WTC11 (cell line): ENCODE data around the gene ACTC1. TPM values are rescaled to one million over a fixed set of nuclear protein-coding genes. Genes with fewer than 3 reads are reported as not detected.
"Not testable (repeated sequence)": the region's sequence is repeated elsewhere in the genome, so short reads cannot be mapped to it uniquely, and the experiment has no call there.

Experiments used
- ATAC-seq: fragments of 200-7000 bp; cut with Tn5 transposase; 2 replicates; pipeline ENCODE4 v1.10.0; 2021; ENCODE audit warnings: mild to moderate bottlenecking, moderate library complexity
- CTCF ChIA-PET: fragments of 300-600 bp; sonication (Branson Sonifier 250); formaldehyde crosslinking; loops from one replicate; lab custom pipeline; 2021; ENCODE audit warnings: antibody characterized with exemption; lab: Charles Lee
- POLR2A ChIA-PET: fragments of 350-600 bp; sonication (Branson Sonifier 250); formaldehyde crosslinking; loops from one replicate; lab custom pipeline; 2021; ENCODE audit warnings: antibody characterized with exemption; lab: Charles Lee
- DNase-seq: peaks from one replicate; pipeline ENCODE4 v3.0.0; 2021; ENCODE audit warnings: low spot score
- H3K27ac Mint-ChIP-seq: 2 replicates; pipeline ENCODE4 v1.8.0; 2021; ENCODE audit warnings: mixed read lengths
- H3K27me3 Mint-ChIP-seq: 2 replicates; pipeline ENCODE4 v1.8.0; 2021; ENCODE audit warnings: low read depth, mild to moderate bottlenecking, moderate library complexity, mixed read lengths
- H3K36me3 Mint-ChIP-seq: 2 replicates; pipeline ENCODE4 v1.8.0; 2021; ENCODE audit warnings: mixed read lengths
- H3K4me1 Mint-ChIP-seq: 2 replicates; pipeline ENCODE4 v1.8.0; 2022; ENCODE audit warnings: mixed read lengths
- H3K4me3 Mint-ChIP-seq: 2 replicates; pipeline ENCODE4 v1.8.0; 2021; ENCODE audit warnings: mild to moderate bottlenecking, moderate library complexity, mixed read lengths
- H3K9me3 Mint-ChIP-seq: 2 replicates; pipeline ENCODE4 v1.8.0; 2021; ENCODE audit warnings: mixed read lengths
- ATF1 ChIP-seq: sonication (generic); formaldehyde crosslinking; IDR thresholded peaks from 2 replicates; pipeline ENCODE4 v1.8.1; 2023; ENCODE audit warnings: mild to moderate bottlenecking, moderate library complexity, missing genetic modification reagents
- ESRRA ChIP-seq: sonication (generic); formaldehyde crosslinking; IDR thresholded peaks from 2 replicates; pipeline ENCODE4 v1.8.1; 2022; ENCODE audit warnings: mild to moderate bottlenecking, missing genetic modification reagents, borderline replicate concordance
- FOXJ3 ChIP-seq: sonication (generic); formaldehyde crosslinking; IDR thresholded peaks from 2 replicates; pipeline ENCODE4 v1.9.0; 2021; ENCODE audit warnings: missing genetic modification reagents, mild to moderate bottlenecking, borderline replicate concordance
- FOXP1 ChIP-seq: sonication (generic); formaldehyde crosslinking; IDR thresholded peaks from 2 replicates; pipeline ENCODE4 v1.8.0; 2022; ENCODE audit warnings: missing genetic modification reagents, mild to moderate bottlenecking, moderate library complexity, borderline replicate concordance
- KAT7 ChIP-seq: sonication (generic); formaldehyde crosslinking; IDR thresholded peaks from 2 replicates; pipeline ENCODE4 v1.8.1; 2023; ENCODE audit warnings: missing genetic modification reagents, mild to moderate bottlenecking, borderline replicate concordance
- NR3C1 ChIP-seq: sonication (generic); formaldehyde crosslinking; conservative IDR thresholded peaks from 2 replicates; pipeline ENCODE4 v1.8.1; 2023; ENCODE audit warnings: low read depth, mild to moderate bottlenecking, missing genetic modification reagents
- RORB ChIP-seq: fragments of 250-450 bp; sonication (Bioruptor Pico); IDR thresholded peaks from 2 replicates; pipeline ENCODE4 v1.9.0; 2021; ENCODE audit warnings: mild to moderate bottlenecking
- TEAD1 ChIP-seq: sonication (generic); formaldehyde crosslinking; IDR thresholded peaks from 2 replicates; pipeline ENCODE4 v1.8.0; 2022; ENCODE audit warnings: mild to moderate bottlenecking, missing genetic modification reagents
- ZBTB21 ChIP-seq: sonication (generic); formaldehyde crosslinking; IDR thresholded peaks from 2 replicates; pipeline ENCODE4 v1.8.1; 2023; ENCODE audit warnings: mild to moderate bottlenecking, missing genetic modification reagents, borderline replicate concordance
- ZNF219 ChIP-seq: sonication (generic); formaldehyde crosslinking; IDR thresholded peaks from 2 replicates; pipeline ENCODE4 v1.8.0; 2023; ENCODE audit warnings: missing genetic modification reagents, mild to moderate bottlenecking, borderline replicate concordance
- ZNF263 ChIP-seq: sonication (generic); formaldehyde crosslinking; IDR thresholded peaks from 2 replicates; pipeline ENCODE4 v1.8.1; 2022; ENCODE audit warnings: low read depth, mild to moderate bottlenecking, moderate library complexity, missing genetic modification reagents
- ZNF423 ChIP-seq: fragments of 250-450 bp; sonication (Bioruptor Pico); IDR thresholded peaks from 2 replicates; pipeline ENCODE4 v2.1.2; 2022; ENCODE audit warnings: mild to moderate bottlenecking, moderate library complexity
- ZNF671 ChIP-seq: fragments of 250-450 bp; sonication (Bioruptor Pico); IDR thresholded peaks from 2 replicates; pipeline ENCODE4 v1.8.0; 2021; ENCODE audit warnings: mild to moderate bottlenecking
- total RNA-seq: library from RNA; stranded (reverse); gene quantifications from 3 replicates; pipeline ENCODE4 v1.2.3, GENCODE V29; 2021
- TF ChIP-seq, protein P1 (sequence below): sonication (generic); formaldehyde crosslinking; IDR thresholded peaks from 2 replicates; pipeline ENCODE4 v1.8.0; 2022; ENCODE audit warnings: mild to moderate bottlenecking, missing genetic modification reagents
- TF ChIP-seq, protein P2 (sequence below): sonication (generic); formaldehyde crosslinking; IDR thresholded peaks from 2 replicates; pipeline ENCODE4 v1.8.0; 2023; ENCODE audit warnings: missing genetic modification reagents, mild to moderate bottlenecking, borderline replicate concordance
- TF ChIP-seq, protein P3 (sequence below): sonication (generic); formaldehyde crosslinking; IDR thresholded peaks from 2 replicates; pipeline ENCODE4 v1.8.1; 2023; ENCODE audit warnings: mild to moderate bottlenecking, missing genetic modification reagents, moderate library complexity
- TF ChIP-seq, protein P4 (sequence below): sonication (generic); formaldehyde crosslinking; IDR thresholded peaks from 2 replicates; pipeline ENCODE4 v1.8.1; 2022; ENCODE audit warnings: mild to moderate bottlenecking, moderate library complexity, missing genetic modification reagents
- TF ChIP-seq, protein P5 (sequence below): sonication (generic); formaldehyde crosslinking; IDR thresholded peaks from 2 replicates; pipeline ENCODE4 v1.8.1; 2022; ENCODE audit warnings: low read depth, missing genetic modification reagents, borderline replicate concordance

Gene ACTC1
- total RNA-seq, 1 experiment from 2014 or later = 12.6 TPM

DNA sequence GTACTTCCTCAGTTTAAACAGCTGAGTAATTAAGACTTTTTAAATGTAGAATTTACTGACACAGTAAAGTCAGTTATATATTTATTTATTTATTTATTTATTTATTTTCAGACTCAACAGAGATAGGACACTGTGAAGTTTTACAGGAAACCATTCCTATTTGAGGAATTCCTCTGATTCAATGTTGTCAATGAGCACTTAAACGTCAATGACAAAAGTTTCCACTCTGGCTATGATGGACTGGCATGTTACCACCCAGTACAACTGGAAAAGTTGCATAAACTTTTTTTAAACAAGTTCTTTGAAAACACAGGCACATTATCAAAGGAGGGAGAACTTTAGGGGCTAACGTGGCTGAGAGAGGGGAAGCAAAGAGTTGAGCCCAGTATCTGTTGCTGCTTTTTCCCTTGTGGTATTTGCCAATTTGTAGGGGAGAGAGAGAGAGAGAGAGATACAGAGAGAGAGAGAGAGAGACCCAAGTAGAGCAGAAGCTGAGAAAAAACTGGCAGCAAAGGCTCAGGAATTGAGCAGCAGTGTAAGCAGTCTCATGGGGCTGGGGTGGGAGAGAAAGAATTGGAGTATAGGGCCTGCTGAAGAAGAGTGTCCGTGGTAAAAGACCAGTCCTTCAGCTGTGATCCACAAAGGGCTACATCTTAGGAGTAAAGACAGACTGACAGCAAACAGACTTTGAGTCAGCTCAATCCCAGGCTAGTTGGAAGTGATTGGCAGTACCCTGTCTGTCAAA, 18.3 kb upstream of the ACTC1 start:
- TF ChIP-seq TEAD1 (CRISPR knock-in tag) (no peak), NR3C1 (no peak), FOXP1 (CRISPR knock-in tag) (no peak), ZNF671 (CRISPR knock-in tag) (no peak), ZNF423 (CRISPR knock-in tag) (no peak), ATF1 (CRISPR knock-in tag) (no peak), FOXJ3 (CRISPR knock-in tag) (no peak), ZNF263 (CRISPR knock-in tag) (no peak), ZBTB21 (no peak), ESRRA (CRISPR knock-in tag) (no peak), ZNF219 (no peak), KAT7 (no peak), RORB (CRISPR knock-in tag) (no peak)
- TF ChIP-seq, protein P1, sequence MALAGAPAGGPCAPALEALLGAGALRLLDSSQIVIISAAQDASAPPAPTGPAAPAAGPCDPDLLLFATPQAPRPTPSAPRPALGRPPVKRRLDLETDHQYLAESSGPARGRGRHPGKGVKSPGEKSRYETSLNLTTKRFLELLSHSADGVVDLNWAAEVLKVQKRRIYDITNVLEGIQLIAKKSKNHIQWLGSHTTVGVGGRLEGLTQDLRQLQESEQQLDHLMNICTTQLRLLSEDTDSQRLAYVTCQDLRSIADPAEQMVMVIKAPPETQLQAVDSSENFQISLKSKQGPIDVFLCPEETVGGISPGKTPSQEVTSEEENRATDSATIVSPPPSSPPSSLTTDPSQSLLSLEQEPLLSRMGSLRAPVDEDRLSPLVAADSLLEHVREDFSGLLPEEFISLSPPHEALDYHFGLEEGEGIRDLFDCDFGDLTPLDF (CRISPR knock-in tag) = no peak
- TF ChIP-seq, protein P2, sequence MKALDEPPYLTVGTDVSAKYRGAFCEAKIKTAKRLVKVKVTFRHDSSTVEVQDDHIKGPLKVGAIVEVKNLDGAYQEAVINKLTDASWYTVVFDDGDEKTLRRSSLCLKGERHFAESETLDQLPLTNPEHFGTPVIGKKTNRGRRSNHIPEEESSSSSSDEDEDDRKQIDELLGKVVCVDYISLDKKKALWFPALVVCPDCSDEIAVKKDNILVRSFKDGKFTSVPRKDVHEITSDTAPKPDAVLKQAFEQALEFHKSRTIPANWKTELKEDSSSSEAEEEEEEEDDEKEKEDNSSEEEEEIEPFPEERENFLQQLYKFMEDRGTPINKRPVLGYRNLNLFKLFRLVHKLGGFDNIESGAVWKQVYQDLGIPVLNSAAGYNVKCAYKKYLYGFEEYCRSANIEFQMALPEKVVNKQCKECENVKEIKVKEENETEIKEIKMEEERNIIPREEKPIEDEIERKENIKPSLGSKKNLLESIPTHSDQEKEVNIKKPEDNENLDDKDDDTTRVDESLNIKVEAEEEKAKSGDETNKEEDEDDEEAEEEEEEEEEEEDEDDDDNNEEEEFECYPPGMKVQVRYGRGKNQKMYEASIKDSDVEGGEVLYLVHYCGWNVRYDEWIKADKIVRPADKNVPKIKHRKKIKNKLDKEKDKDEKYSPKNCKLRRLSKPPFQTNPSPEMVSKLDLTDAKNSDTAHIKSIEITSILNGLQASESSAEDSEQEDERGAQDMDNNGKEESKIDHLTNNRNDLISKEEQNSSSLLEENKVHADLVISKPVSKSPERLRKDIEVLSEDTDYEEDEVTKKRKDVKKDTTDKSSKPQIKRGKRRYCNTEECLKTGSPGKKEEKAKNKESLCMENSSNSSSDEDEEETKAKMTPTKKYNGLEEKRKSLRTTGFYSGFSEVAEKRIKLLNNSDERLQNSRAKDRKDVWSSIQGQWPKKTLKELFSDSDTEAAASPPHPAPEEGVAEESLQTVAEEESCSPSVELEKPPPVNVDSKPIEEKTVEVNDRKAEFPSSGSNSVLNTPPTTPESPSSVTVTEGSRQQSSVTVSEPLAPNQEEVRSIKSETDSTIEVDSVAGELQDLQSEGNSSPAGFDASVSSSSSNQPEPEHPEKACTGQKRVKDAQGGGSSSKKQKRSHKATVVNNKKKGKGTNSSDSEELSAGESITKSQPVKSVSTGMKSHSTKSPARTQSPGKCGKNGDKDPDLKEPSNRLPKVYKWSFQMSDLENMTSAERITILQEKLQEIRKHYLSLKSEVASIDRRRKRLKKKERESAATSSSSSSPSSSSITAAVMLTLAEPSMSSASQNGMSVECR (CRISPR knock-in tag) = no peak
- TF ChIP-seq, protein P3, sequence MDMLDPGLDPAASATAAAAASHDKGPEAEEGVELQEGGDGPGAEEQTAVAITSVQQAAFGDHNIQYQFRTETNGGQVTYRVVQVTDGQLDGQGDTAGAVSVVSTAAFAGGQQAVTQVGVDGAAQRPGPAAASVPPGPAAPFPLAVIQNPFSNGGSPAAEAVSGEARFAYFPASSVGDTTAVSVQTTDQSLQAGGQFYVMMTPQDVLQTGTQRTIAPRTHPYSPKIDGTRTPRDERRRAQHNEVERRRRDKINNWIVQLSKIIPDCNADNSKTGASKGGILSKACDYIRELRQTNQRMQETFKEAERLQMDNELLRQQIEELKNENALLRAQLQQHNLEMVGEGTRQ = no peak
- TF ChIP-seq, protein P4, sequence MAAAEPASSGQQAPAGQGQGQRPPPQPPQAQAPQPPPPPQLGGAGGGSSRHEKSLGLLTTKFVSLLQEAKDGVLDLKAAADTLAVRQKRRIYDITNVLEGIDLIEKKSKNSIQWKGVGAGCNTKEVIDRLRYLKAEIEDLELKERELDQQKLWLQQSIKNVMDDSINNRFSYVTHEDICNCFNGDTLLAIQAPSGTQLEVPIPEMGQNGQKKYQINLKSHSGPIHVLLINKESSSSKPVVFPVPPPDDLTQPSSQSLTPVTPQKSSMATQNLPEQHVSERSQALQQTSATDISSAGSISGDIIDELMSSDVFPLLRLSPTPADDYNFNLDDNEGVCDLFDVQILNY = no peak
- TF ChIP-seq, protein P5, sequence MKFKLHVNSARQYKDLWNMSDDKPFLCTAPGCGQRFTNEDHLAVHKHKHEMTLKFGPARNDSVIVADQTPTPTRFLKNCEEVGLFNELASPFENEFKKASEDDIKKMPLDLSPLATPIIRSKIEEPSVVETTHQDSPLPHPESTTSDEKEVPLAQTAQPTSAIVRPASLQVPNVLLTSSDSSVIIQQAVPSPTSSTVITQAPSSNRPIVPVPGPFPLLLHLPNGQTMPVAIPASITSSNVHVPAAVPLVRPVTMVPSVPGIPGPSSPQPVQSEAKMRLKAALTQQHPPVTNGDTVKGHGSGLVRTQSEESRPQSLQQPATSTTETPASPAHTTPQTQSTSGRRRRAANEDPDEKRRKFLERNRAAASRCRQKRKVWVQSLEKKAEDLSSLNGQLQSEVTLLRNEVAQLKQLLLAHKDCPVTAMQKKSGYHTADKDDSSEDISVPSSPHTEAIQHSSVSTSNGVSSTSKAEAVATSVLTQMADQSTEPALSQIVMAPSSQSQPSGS (CRISPR knock-in tag) = no peak
- no peak for DNase-seq
- Mint-ChIP-seq H3K4me1 (no peaks in the 10 kb centered on the region; the same call in 1 of the 2 replicates), H3K27me3 (no peaks in the 10 kb centered on the region), H3K4me3 (no peak overlapping the region), H3K36me3 (no peaks in the 10 kb centered on the region), H3K9me3 (no peaks in the 10 kb centered on the region), H3K27ac (peak overlapping the region; percentile 12; the same call in 1 of the 2 replicates)
- ChIA-PET CTCF (interaction anchor here (0.8 to 1.0 kb wide), 2 partner anchors 105 to 203 kb away, joined by 3 to 4 read pairs; no protein-coding TSS in a partner anchor), POLR2A (interaction anchor here (1.2 kb wide), 1 partner anchor 18 kb away, joined by 4 read pairs; no protein-coding TSS in a partner anchor)
- ATAC-seq = no peak

DNA sequence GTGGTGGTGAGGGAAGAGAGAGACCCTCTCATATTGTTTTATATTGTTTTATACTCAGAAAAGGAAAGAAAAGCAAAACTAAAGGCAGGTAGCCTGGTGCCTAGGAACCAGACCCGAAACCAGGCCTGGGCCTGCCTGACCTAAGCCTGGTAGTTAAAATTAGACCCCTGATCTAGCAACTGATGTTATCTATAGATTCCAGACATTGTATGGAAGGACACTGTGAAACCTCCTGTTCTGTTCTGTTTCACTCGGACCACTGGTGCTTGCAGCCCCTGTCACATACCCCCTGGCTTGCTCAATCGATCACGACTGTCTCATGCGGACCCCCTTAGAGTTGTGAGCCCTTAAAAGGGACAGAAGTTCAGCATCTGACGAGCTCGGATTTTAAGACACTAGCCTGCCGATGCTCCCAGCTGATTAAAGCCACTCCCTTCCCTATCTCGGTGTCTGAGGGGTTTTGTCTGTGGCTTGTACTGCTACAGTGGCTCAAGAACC, 17.6 kb upstream of the ACTC1 start:
- DNase-seq, H3K9me3 Mint-ChIP-seq, H3K4me1 Mint-ChIP-seq, POLR2A ChIA-PET, H3K27me3 Mint-ChIP-seq, ATAC-seq, H3K4me3 Mint-ChIP-seq, H3K36me3 Mint-ChIP-seq, H3K27ac Mint-ChIP-seq: not testable (repeated sequence)
- CTCF ChIA-PET = interaction anchor here (1.0 kb wide), 1 partner anchor 202 kb away, joined by 3 read pairs; no protein-coding TSS in a partner anchor
